Lower lobe of right lung (tissue), 2 donors: ENCODE data around the gene TTC7B. TPM values are rescaled to one million over a fixed set of nuclear protein-coding genes. Genes with fewer than 3 reads are reported as not detected.
A peak's percentile ranks its signal among the peaks of the same experiment; 100 is the strongest.

Experiments
- ATAC-seq, 2 donors: fragments of 200-7000 bp; cut with Tn5 transposase; one replicate each; pipeline ENCODE4 v1.9.1; 2020 to 2022; ENCODE audit warnings: mild to moderate bottlenecking in 2 of 2, moderate library complexity in 2 of 2
- DNase-seq: peaks from one replicate; pipeline ENCODE4 v3.0.0-alpha.2; 2020
- H3K27ac ChIP-seq: fragments of 200-600 bp; one replicate; pipeline ENCODE4 v1.8.0; 2022
- H3K27me3 ChIP-seq: fragments of 200-600 bp; one replicate; pipeline ENCODE4 v1.8.0; 2022; ENCODE audit warnings: low read depth
- H3K36me3 ChIP-seq: fragments of 200-600 bp; one replicate; pipeline ENCODE4 v1.8.0; 2022; ENCODE audit warnings: mild to moderate bottlenecking
- H3K4me1 ChIP-seq: fragments of 200-600 bp; one replicate; pipeline ENCODE4 v1.8.0; 2022
- H3K4me3 ChIP-seq: fragments of 200-600 bp; one replicate; pipeline ENCODE4 v1.8.0; 2022; ENCODE audit warnings: mild to moderate bottlenecking
- H3K9me3 ChIP-seq: fragments of 200-600 bp; one replicate; pipeline ENCODE4 v1.8.0; 2022
- intact Hi-C: fragments of 100-400 bp; cut with DNase I; formaldehyde crosslinking; loops from one replicate; pipeline ENCODE4 v1.11.0; 2022
- total RNA-seq: library from RNA; stranded (reverse); fragmentation: NEBNext Ultra II Directional; extraction: Animal tissue kit (Norgen Biotek cat#: 25700); gene quantifications from one replicate; pipeline ENCODE4 v1.2.1, GENCODE V29; 2021
- TF ChIP-seq, protein P1 (sequence below): fragments of 200-600 bp; IDR thresholded peaks from one replicate; pipeline ENCODE4 v1.8.0; 2022; ENCODE audit warnings: antibody characterized with exemption, mild to moderate bottlenecking
- donor health status: DM: no; HTN: yes; CAD: no; lungs with severe emphysema.

TTC7B gene
- total RNA-seq, 1 donor from 2014 or later = 54.1 TPM

DNA sequence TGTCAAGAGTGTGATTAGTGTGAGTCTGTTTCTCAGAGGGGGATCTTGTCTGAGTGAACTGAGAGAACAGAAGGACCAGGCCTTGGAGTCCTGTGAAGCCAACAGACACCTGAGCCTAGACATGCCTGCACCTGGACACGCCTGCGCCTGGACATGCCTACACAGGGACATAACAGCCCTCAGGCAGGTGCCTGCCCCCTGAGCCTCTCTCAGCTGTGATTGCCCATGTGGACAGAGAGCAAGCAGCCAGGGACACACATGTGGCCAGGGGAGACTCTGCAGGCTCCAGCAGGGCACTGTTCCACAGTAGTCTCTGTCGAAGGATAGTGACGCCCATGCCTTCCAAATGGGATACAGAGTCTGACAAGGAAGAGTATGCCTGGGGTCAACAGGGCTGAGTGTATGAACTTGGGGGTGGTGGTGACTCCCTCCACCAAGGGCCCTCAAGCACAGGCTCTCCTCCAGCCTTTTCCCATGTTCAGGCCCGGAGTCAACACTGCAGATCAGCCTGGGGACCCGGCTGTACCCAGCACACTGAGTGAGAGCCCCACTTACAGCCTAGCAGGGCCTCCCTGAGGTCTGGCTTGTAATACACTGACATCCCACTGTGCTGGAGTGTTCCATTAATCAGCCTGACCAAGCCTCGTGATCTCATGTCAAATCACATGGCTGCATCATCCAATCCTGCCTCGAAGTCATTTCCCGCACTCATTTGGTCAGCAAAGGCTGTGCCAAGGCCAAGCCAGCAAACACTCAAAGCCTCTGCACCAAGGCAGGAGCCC, 246.4 kb downstream of the TTC7B start:
- Histone ChIP-seq H3K4me3 (no peak overlapping the region), H3K27me3 (no peaks in the 10 kb centered on the region), H3K36me3 (no peaks in the 10 kb centered on the region), H3K4me1 (no peaks in the 10 kb centered on the region), H3K9me3 (no peaks in the 10 kb centered on the region), H3K27ac (no peak overlapping the region)
- TF ChIP-seq, protein P1, sequence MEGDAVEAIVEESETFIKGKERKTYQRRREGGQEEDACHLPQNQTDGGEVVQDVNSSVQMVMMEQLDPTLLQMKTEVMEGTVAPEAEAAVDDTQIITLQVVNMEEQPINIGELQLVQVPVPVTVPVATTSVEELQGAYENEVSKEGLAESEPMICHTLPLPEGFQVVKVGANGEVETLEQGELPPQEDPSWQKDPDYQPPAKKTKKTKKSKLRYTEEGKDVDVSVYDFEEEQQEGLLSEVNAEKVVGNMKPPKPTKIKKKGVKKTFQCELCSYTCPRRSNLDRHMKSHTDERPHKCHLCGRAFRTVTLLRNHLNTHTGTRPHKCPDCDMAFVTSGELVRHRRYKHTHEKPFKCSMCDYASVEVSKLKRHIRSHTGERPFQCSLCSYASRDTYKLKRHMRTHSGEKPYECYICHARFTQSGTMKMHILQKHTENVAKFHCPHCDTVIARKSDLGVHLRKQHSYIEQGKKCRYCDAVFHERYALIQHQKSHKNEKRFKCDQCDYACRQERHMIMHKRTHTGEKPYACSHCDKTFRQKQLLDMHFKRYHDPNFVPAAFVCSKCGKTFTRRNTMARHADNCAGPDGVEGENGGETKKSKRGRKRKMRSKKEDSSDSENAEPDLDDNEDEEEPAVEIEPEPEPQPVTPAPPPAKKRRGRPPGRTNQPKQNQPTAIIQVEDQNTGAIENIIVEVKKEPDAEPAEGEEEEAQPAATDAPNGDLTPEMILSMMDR = no peak
- intact Hi-C loops = no loop called here
- ATAC-seq (peak in 1 of 2 donors; percentile 10), DNase-seq (no peak)

DNA sequence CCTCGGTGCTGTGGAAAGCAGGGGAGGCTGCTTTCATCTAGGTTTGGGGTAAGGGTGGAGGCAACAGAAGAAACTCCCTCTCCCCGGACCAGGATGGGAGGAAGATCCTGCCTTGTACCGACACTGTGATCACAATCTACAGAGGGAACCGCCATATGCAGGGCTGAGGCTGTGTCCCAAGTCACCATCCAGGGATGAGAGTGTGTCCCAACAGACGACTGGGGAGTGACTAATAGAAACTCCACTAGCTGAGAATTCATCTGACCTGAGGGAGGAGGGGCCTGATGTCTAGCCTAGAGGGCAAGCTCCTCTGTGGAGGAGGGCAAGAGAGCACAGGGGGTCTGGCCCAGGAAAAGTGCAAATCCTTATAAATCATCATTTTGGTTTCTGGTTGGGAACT, 247.0 kb downstream of the TTC7B start:
- no peaks in the 10 kb centered on the region for H3K9me3 ChIP-seq
- H3K4me1 ChIP-seq = no peaks in the 10 kb centered on the region
- intact Hi-C loops = no loop called here
- TF ChIP-seq, protein P1 = no peak
- H3K4me3 ChIP-seq = no peak overlapping the region
- H3K27ac ChIP-seq = no peak overlapping the region
- no peaks in the 10 kb centered on the region for H3K27me3 ChIP-seq
- H3K36me3 ChIP-seq = no peaks in the 10 kb centered on the region
- ATAC-seq (no peak), DNase-seq (no peak)

DNA sequence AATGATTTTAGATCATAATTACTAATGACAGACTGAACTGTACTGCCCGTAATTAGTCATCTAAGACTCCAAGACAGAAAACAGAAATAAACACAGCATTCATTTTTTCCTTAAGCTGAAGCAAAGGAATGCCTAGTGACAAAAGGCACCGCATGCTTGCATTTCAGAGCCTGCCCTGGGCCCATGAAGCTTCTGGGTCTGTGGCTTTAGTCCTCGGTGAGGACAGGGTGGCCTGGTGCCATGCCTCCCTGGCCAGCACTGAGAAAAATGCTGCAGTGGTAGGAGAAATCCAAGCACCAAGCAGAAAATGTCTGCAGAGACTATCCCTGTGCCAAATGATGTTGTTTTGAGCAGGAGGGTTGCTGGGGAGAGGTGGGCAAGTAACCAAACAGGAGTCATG, 247.8 kb downstream of the TTC7B start:
- no peak for ATAC-seq
- no peak for DNase-seq

DNA sequence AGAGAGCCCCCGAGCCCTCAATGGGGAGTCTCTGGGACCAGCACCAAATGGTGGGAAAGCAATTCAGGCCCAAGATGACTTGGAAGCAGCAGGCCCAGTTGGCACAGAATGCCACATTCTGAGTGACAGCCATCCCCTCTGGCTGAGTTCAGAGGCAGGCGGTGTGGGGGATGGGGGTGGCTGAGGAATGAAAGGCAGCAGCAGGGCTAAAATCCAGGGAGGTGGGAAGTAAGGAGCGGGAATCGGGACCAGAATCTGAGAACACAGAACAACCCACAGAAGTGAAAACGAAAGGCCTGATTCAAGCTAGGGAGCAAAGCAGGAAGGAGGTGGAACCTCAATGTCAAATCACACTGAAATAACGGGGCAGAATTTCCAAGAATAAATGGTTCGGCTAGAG, 248.2 kb downstream of the TTC7B start:
- ATAC-seq = no peak
- TF ChIP-seq, protein P1 = no peak
- Histone ChIP-seq H3K36me3 (no peaks in the 10 kb centered on the region), H3K27me3 (no peaks in the 10 kb centered on the region), H3K27ac (no peak overlapping the region), H3K9me3 (no peaks in the 10 kb centered on the region), H3K4me3 (no peak overlapping the region), H3K4me1 (no peaks in the 10 kb centered on the region)
- intact Hi-C loops = no loop called here
- DNase-seq = no peak

More for the DNA sequence above, 247.8 kb downstream of the TTC7B start:
- no peaks in the 10 kb centered on the region for H3K36me3 ChIP-seq
- H3K4me3 ChIP-seq = no peak overlapping the region
- no peaks in the 10 kb centered on the region for H3K9me3 ChIP-seq
- H3K4me1 ChIP-seq = no peaks in the 10 kb centered on the region
- intact Hi-C loops = no loop called here
- TF ChIP-seq, protein P1 = no peak
- H3K27me3 ChIP-seq = no peaks in the 10 kb centered on the region
- no peak overlapping the region for H3K27ac ChIP-seq

DNA sequence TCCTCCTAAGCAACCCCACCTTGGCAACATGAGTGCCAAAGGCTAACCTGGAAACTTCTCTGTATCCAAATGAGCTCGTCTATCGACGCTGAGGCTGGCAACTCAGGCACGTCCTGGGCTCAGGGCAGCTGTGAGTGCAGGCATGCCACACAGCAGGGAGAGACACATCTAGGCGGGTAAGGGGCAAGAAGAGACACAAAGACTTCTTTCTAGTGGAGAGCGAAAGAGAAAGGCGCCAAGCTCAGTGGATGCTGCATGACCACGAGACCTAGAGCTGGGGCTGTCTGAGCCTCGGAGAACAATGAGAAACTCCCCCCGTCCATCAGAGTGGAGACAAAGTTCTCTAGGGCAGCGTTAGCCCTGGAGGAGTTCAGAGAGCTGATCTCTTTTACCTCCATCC, 249.0 kb downstream of the TTC7B start:
- Histone ChIP-seq H3K36me3 (no peaks in the 10 kb centered on the region), H3K4me3 (no peak overlapping the region), H3K4me1 (no peaks in the 10 kb centered on the region), H3K27ac (no peak overlapping the region), H3K9me3 (no peaks in the 10 kb centered on the region), H3K27me3 (no peaks in the 10 kb centered on the region)
- DNase-seq (no peak), ATAC-seq (no peak)
- TF ChIP-seq, protein P1 = no peak
- intact Hi-C loops = no loop called here
